Neuronal stem cell (in vitro differentiated cells): Measurements from ENCODE around the gene PHYH.
"Not testable (repeated sequence)": the region's sequence is repeated elsewhere in the genome, so short reads cannot be mapped to it uniquely, and the experiment has no call there.

Experiments used
- DNase-seq: peaks from one replicate; pipeline ENCODE4 v3.0.0-alpha.2; 2013; ENCODE audit warnings: low spot score
- H2AFZ ChIP-seq: one replicate; pipeline ENCODE4 v1.6.1; 2013; ENCODE audit warnings: mild to moderate bottlenecking, low read length, inconsistent platforms
- H2AK5ac ChIP-seq: 2 replicates; pipeline ENCODE4 v1.6.1; 2013; ENCODE audit warnings: low read depth, mild to moderate bottlenecking, inconsistent platforms, low read length, moderate library complexity, mixed read lengths
- H2BK120ac ChIP-seq: 2 replicates; pipeline ENCODE4 v1.6.1; 2013; ENCODE audit warnings: low read depth, mild to moderate bottlenecking, inconsistent platforms, low read length, moderate library complexity, mixed read lengths
- H2BK12ac ChIP-seq: one replicate; pipeline ENCODE4 v1.6.1; 2013; ENCODE audit warnings: low read length, inconsistent platforms
- H2BK15ac ChIP-seq: 2 replicates; pipeline ENCODE4 v1.6.1; 2013; ENCODE audit warnings: mild to moderate bottlenecking, low read length, inconsistent platforms, mixed read lengths
- H2BK5ac ChIP-seq: one replicate; pipeline ENCODE4 v1.6.1; 2013; ENCODE audit warnings: inconsistent platforms, mild to moderate bottlenecking, low read length, moderate library complexity
- H3K14ac ChIP-seq: one replicate; pipeline ENCODE4 v1.6.1; 2013; ENCODE audit warnings: low read length, inconsistent platforms
- H3K18ac ChIP-seq: 2 replicates; pipeline ENCODE4 v1.6.1; 2013; ENCODE audit warnings: low read length, inconsistent platforms
- H3K23ac ChIP-seq: 2 replicates; pipeline ENCODE4 v1.6.1; 2013; ENCODE audit warnings: low read depth, mild to moderate bottlenecking, mixed read lengths, low read length, inconsistent platforms; ENCODE audit not compliant: poor library complexity
- H3K27ac ChIP-seq: replicated peaks from 3 replicates; pipeline ENCODE4 v1.5.1; 2013; ENCODE audit warnings: low read length, inconsistent platforms
- H3K27me3 ChIP-seq, 3 experiments: 2 replicates each; pipeline ENCODE4 v1.6.1; 2013; ENCODE audit warnings: low read length in 3 of 3, mild to moderate bottlenecking in 2 of 3, inconsistent platforms in 1 of 3, low read depth in 1 of 3, mixed read lengths in 1 of 3, moderate library complexity in 1 of 3; ENCODE audit not compliant: control insufficient read depth in 3 of 3, insufficient read depth in 3 of 3
- H3K36me3 ChIP-seq, 2 donors: replicated peaks in 1 of 2; 2 replicates each; pipeline ENCODE4 v1.6.1; 2013; ENCODE audit warnings: low read length in 2 of 2; ENCODE audit not compliant: control insufficient read depth in 2 of 2, insufficient read depth in 2 of 2
- H3K4ac ChIP-seq: 2 replicates; pipeline ENCODE4 v1.6.1; 2013; ENCODE audit warnings: inconsistent platforms, mild to moderate bottlenecking, low read length, moderate library complexity
- H3K4me1 ChIP-seq, 2 donors: 1 replicate in 1 of 2; 2 replicates in 1 of 2; pipeline ENCODE4 v1.6.1; 2013; ENCODE audit warnings: low read length in 2 of 2, low read depth in 1 of 2; ENCODE audit not compliant: control insufficient read depth in 2 of 2, insufficient read depth in 1 of 2
- H3K4me2 ChIP-seq: one replicate; pipeline ENCODE4 v1.6.1; 2013; ENCODE audit warnings: mild to moderate bottlenecking, low read length, inconsistent platforms; ENCODE audit not compliant: insufficient read depth, poor library complexity, severe bottlenecking
- H3K4me3 ChIP-seq, 2 donors: 2 replicates each; pipeline ENCODE4 v1.5.1; 2013; ENCODE audit warnings: low read length in 2 of 2, mild to moderate bottlenecking in 2 of 2, inconsistent platforms in 1 of 2, moderate library complexity in 1 of 2
- H3K79me1 ChIP-seq: one replicate; pipeline ENCODE4 v1.6.1; 2013; ENCODE audit warnings: low read depth, mild to moderate bottlenecking, inconsistent platforms, low read length, moderate library complexity
- H3K9ac ChIP-seq: one replicate; pipeline ENCODE4 v1.6.1; 2013; ENCODE audit warnings: mild to moderate bottlenecking, low read depth, low read length, inconsistent platforms; ENCODE audit not compliant: poor library complexity
- H3K9me3 ChIP-seq, 2 donors: replicated peaks in 1 of 2; 2 replicates each; pipeline versions ENCODE3 to v1.6.1; 2013; ENCODE audit warnings: low read length in 2 of 2, mild to moderate bottlenecking in 2 of 2, inconsistent platforms in 1 of 2, low read depth in 1 of 2, mixed read lengths in 1 of 2, moderate library complexity in 1 of 2; ENCODE audit not compliant: control insufficient read depth in 2 of 2, insufficient read depth in 1 of 2
- H4K8ac ChIP-seq: one replicate; pipeline ENCODE4 v1.6.1; 2013; ENCODE audit warnings: low read depth, mild to moderate bottlenecking, inconsistent platforms, low read length, moderate library complexity
- H4K91ac ChIP-seq: one replicate; pipeline ENCODE4 v1.6.1; 2013; ENCODE audit warnings: low read length, low read depth, mild to moderate bottlenecking, inconsistent platforms; ENCODE audit not compliant: poor library complexity
- WGBS, 2 donors: extraction: QIAGEN DNeasy Blood & Tissue Kit; methylation state at CpG; one replicate each; pipeline ENCODE4 v1.1.7; 2013; ENCODE audit warnings: missing lambda C conversion rate in 2 of 2, mixed read lengths in 1 of 2; ENCODE audit not compliant: insufficient read length in 2 of 2, insufficient replicate concordance in 1 of 2; ENCODE audit errors: extremely low coverage in 2 of 2; 5-methylcytosine and 5-hydroxymethylcytosine counted together

PHYH gene

GRCh38 chr10:13284050-13284449 lies 15.8 kb downstream of the PHYH start:
- Histone ChIP-seq H3K23ac (no peak overlapping the region), H3K27ac (no peak overlapping the region), H3K9me3 (no peaks in the 10 kb centered on the region), H3K9ac (no peak overlapping the region), H3K27me3 (no peaks in the 10 kb centered on the region), H2BK15ac (no peak overlapping the region), H3K4ac (no peak overlapping the region), H3K36me3 (peaks cover 0 to 66% of the 10 kb centered on the region in 2 donors), H2AK5ac (no peak overlapping the region), H3K18ac (no peak overlapping the region), H3K14ac (no peak overlapping the region), H4K91ac (no peak overlapping the region), H3K4me1 (no peaks in the 10 kb centered on the region), H2BK12ac (no peak overlapping the region), H3K4me3 (no peak overlapping the region), H4K8ac (no peak overlapping the region), H3K4me2 (no peak overlapping the region), H2AFZ (no peak overlapping the region), H3K79me1 (no peaks in the 10 kb centered on the region), H2BK5ac (no peak overlapping the region), H2BK120ac (no peak overlapping the region)
- DNase-seq = no peak
- WGBS, 2 donors = no CpG with 5 or more reads among the region's 4 CpGs

GRCh38 chr10:13282348-13282747 lies 17.5 kb downstream of the PHYH start:
- not testable (repeated sequence) for H2AFZ ChIP-seq, H3K18ac ChIP-seq, H3K9me3 ChIP-seq, H3K9ac ChIP-seq, H3K79me1 ChIP-seq, H2BK5ac ChIP-seq, H2BK15ac ChIP-seq, H3K4me3 ChIP-seq, H3K14ac ChIP-seq, H2BK120ac ChIP-seq, H3K23ac ChIP-seq, H2BK12ac ChIP-seq, H3K4me1 ChIP-seq, H3K27ac ChIP-seq, H3K4ac ChIP-seq, H4K91ac ChIP-seq, H2AK5ac ChIP-seq, H3K27me3 ChIP-seq, H4K8ac ChIP-seq, DNase-seq, H3K4me2 ChIP-seq
- H3K36me3 ChIP-seq = peaks cover 0 to 55% of the 10 kb centered on the region in 2 donors
- WGBS, 2 donors = no CpG with 5 or more reads among the region's 6 CpGs

- Histone ChIP-seq H3K4ac (no peak overlapping the region), H2BK12ac (no peak overlapping the region), H4K91ac (no peak overlapping the region), H3K36me3 (peaks cover 0 to 23% of the 10 kb centered on the region in 2 donors), H3K79me1 (no peaks in the 10 kb centered on the region), H3K14ac (no peak overlapping the region), H3K23ac (no peak overlapping the region), H3K9me3 (no peaks in the 10 kb centered on the region), H2AFZ (no peak overlapping the region), H3K18ac (no peak overlapping the region), H2BK5ac (no peak overlapping the region), H2AK5ac (no peak overlapping the region), H2BK15ac (no peak overlapping the region), H3K9ac (no peak overlapping the region), H3K4me1 (peaks cover 0 to 5% of the 10 kb centered on the region in 2 donors), H3K27ac (no peak overlapping the region), H4K8ac (no peak overlapping the region), H3K4me2 (no peak overlapping the region), H3K4me3 (no peak overlapping the region), H3K27me3 (no peaks in the 10 kb centered on the region), H2BK120ac (no peak overlapping the region)
- no peak for DNase-seq
- no CpG with 5 or more reads among the region's 4 CpGs for WGBS, 2 donors
These were observed 23.0 kb downstream of the PHYH start for GRCh38 chr10:13276749-13277365.

- WGBS, 2 donors = no CpG with 5 or more reads among the region's 11 CpGs
- H3K9me3 ChIP-seq, H2BK15ac ChIP-seq, H3K18ac ChIP-seq, H2AFZ ChIP-seq, H2BK120ac ChIP-seq, H3K4ac ChIP-seq, H3K4me3 ChIP-seq, H3K79me1 ChIP-seq, H3K27me3 ChIP-seq, DNase-seq, H3K27ac ChIP-seq, H3K14ac ChIP-seq, H3K4me2 ChIP-seq, H2BK5ac ChIP-seq, H2AK5ac ChIP-seq, H3K4me1 ChIP-seq, H4K91ac ChIP-seq, H4K8ac ChIP-seq, H3K23ac ChIP-seq, H2BK12ac ChIP-seq, H3K9ac ChIP-seq: not testable (repeated sequence)
- peaks cover 0 to 16% of the 10 kb centered on the region in 2 donors for H3K36me3 ChIP-seq
These were observed 23.7 kb downstream of the PHYH start for GRCh38 chr10:13276146-13276545.
